IMR-90 (cell line): ENCODE data around the gene PARP12. TPM values are rescaled to one million over a fixed set of nuclear protein-coding genes. Genes with fewer than 3 reads are reported as not detected.

ENCODE experiments used
- ATAC-seq: fragments of 200-7000 bp; cut with Tn5 transposase; 2 replicates; pipeline ENCODE4 v1.9.1; 2020; ENCODE audit warnings: low read depth, mild to moderate bottlenecking, moderate library complexity
- BruUV-seq: library from RNA; stranded (reverse); fragments of 400-500 nt; replicated peaks from 2 replicates; lab custom pipeline; 2021; lab: Mats Ljungman, UMichigan
- CTCF ChIA-PET: fragments of 300-600 bp; formaldehyde crosslinking; extraction: SDS; loops from one replicate; lab custom pipeline; 2021; ENCODE audit warnings: antibody characterized with exemption; lab: Yijun Ruan, JAX
- POLR2A ChIA-PET: fragments of 300-600 bp; sonication (Branson Sonifier 250); formaldehyde crosslinking; loops from one replicate; lab custom pipeline; 2022; ENCODE audit warnings: antibody characterized with exemption; ENCODE audit not compliant: unreplicated experiment; lab: Charles Lee
- DNase-seq: peaks from one replicate; pipeline ENCODE4 v3.0.0; 2013
- H2AFZ ChIP-seq: replicated peaks from 2 replicates; pipeline ENCODE3; 2013; ENCODE audit warnings: low read length, mild to moderate bottlenecking; ENCODE audit not compliant: poor library complexity
- H2AK5ac ChIP-seq: 2 replicates; pipeline ENCODE4 v1.6.1; 2013; ENCODE audit warnings: low read depth, low read length, inconsistent platforms
- H2AK9ac ChIP-seq: replicated peaks from 2 replicates; pipeline ENCODE3; 2013; ENCODE audit warnings: mild to moderate bottlenecking, low read depth, low read length, moderate library complexity; ENCODE audit not compliant: poor library complexity
- H2BK120ac ChIP-seq: 2 replicates; pipeline ENCODE4 v1.6.1; 2013; ENCODE audit warnings: low read depth, low read length, inconsistent platforms
- H2BK15ac ChIP-seq: 3 replicates; pipeline ENCODE4 v1.6.1; 2013; ENCODE audit warnings: low read depth, low read length, inconsistent platforms
- H2BK20ac ChIP-seq: 2 replicates; pipeline ENCODE4 v1.6.1; 2013; ENCODE audit warnings: low read depth, mild to moderate bottlenecking, inconsistent platforms, low read length, moderate library complexity
- H2BK5ac ChIP-seq: 2 replicates; pipeline ENCODE4 v1.6.1; 2013; ENCODE audit warnings: mild to moderate bottlenecking, low read depth, low read length, inconsistent platforms; ENCODE audit not compliant: poor library complexity, severe bottlenecking
- H3K14ac ChIP-seq: replicated peaks from 2 replicates; pipeline ENCODE4 v1.6.1; 2013; ENCODE audit warnings: low read depth, low read length, inconsistent platforms
- H3K18ac ChIP-seq: 2 replicates; pipeline ENCODE4 v1.6.1; 2013; ENCODE audit warnings: low read depth, low read length, control low read depth
- H3K23ac ChIP-seq: 2 replicates; pipeline ENCODE4 v1.6.1; 2013; ENCODE audit warnings: low read depth, low read length, inconsistent platforms
- H3K27ac ChIP-seq: 2 replicates; pipeline ENCODE4 v1.5.1; 2013; ENCODE audit warnings: mild to moderate bottlenecking, control low read depth, low read length; ENCODE audit not compliant: insufficient read depth
- H3K27me3 ChIP-seq: 2 replicates; pipeline ENCODE4 v1.6.1; 2013; ENCODE audit warnings: low read length; ENCODE audit not compliant: control insufficient read depth, insufficient read depth
- H3K36me3 ChIP-seq: 2 replicates; pipeline ENCODE4 v1.6.1; 2013; ENCODE audit warnings: low read length, mixed read lengths; ENCODE audit not compliant: control insufficient read depth, insufficient read depth
- H3K4ac ChIP-seq: 2 replicates; pipeline ENCODE4 v1.6.1; 2013; ENCODE audit warnings: low read depth, low read length, inconsistent platforms
- H3K4me1 ChIP-seq: 2 replicates; pipeline ENCODE4 v1.6.1; 2013; ENCODE audit warnings: low read length, mixed read lengths; ENCODE audit not compliant: control insufficient read depth, insufficient read depth
- H3K4me2 ChIP-seq: 2 replicates; pipeline ENCODE4 v1.6.1; 2013; ENCODE audit warnings: low read depth, mild to moderate bottlenecking, control low read depth, low read length, moderate library complexity
- H3K4me3 ChIP-seq: 2 replicates; pipeline ENCODE4 v1.5.1; 2013; ENCODE audit warnings: low read depth, mild to moderate bottlenecking, control low read depth, low read length, moderate library complexity; ENCODE audit not compliant: insufficient read depth
- H3K56ac ChIP-seq: 2 replicates; pipeline ENCODE4 v1.6.1; 2013; ENCODE audit warnings: low read length, inconsistent platforms; ENCODE audit not compliant: insufficient read depth; ENCODE audit errors: extremely low read depth
- H3K79me1 ChIP-seq, 2 experiments: 2 replicates each; pipeline ENCODE4 v1.6.1; 2013; ENCODE audit warnings: low read length in 2 of 2, inconsistent platforms in 1 of 2, low read depth in 1 of 2
- H3K9ac ChIP-seq: 2 replicates; pipeline ENCODE4 v1.6.1; 2013; ENCODE audit warnings: low read depth, low read length, control low read depth
- H3K9me1 ChIP-seq: 2 replicates; pipeline ENCODE4 v1.6.1; 2013; ENCODE audit warnings: low read length, inconsistent platforms; ENCODE audit not compliant: insufficient read depth
- H3K9me3 ChIP-seq: 2 replicates; pipeline ENCODE4 v1.6.1; 2013; ENCODE audit warnings: low read length; ENCODE audit not compliant: control insufficient read depth, insufficient read depth
- H4K20me1 ChIP-seq: 2 replicates; pipeline ENCODE4 v1.6.1; 2013; ENCODE audit warnings: low read length, inconsistent platforms; ENCODE audit not compliant: insufficient read depth
- H4K5ac ChIP-seq: 2 replicates; pipeline ENCODE4 v1.6.1; 2013; ENCODE audit warnings: mild to moderate bottlenecking, low read depth, low read length, control low read depth
- H4K8ac ChIP-seq, 2 experiments: 2 replicates each; pipeline ENCODE4 v1.6.1; 2013; ENCODE audit warnings: low read depth in 2 of 2, low read length in 2 of 2, control low read depth in 1 of 2, inconsistent platforms in 1 of 2
- H4K91ac ChIP-seq: 2 replicates; pipeline ENCODE4 v1.6.1; 2013; ENCODE audit warnings: low read depth, low read length, inconsistent platforms; ENCODE audit not compliant: insufficient read depth
- BHLHE40 ChIP-seq: fragments of 150-350 bp; IDR thresholded peaks from 2 replicates; pipeline ENCODE4 v1.6.1; 2016; ENCODE audit warnings: mild to moderate bottlenecking, low read depth, low read length
- CEBPB ChIP-seq: IDR thresholded peaks from 2 replicates; pipeline ENCODE4 v1.6.1; 2012; ENCODE audit warnings: low read depth, low read length, improper control_type of control experiment
- CHD1 ChIP-seq: IDR thresholded peaks from 2 replicates; pipeline ENCODE4 v1.6.1; 2012; ENCODE audit warnings: low read depth, low read length, improper control_type of control experiment
- FOS ChIP-seq: fragments of 150-350 bp; IDR thresholded peaks from 2 replicates; pipeline ENCODE4 v1.6.1; 2016; ENCODE audit warnings: low read depth, low read length
- MAFK ChIP-seq: IDR thresholded peaks from 2 replicates; pipeline ENCODE4 v1.6.1; 2012; ENCODE audit warnings: low read depth, low read length, improper control_type of control experiment
- MAZ ChIP-seq: IDR thresholded peaks from 2 replicates; pipeline ENCODE4 v1.6.1; 2012; ENCODE audit warnings: low read depth, mild to moderate bottlenecking, low read length, improper control_type of control experiment, moderate library complexity, borderline replicate concordance
- MXI1 ChIP-seq: IDR thresholded peaks from 2 replicates; pipeline ENCODE4 v1.6.1; 2012; ENCODE audit warnings: low read depth, mild to moderate bottlenecking, low read length, moderate library complexity, borderline replicate concordance
- NFE2L2 ChIP-seq: fragments of 150-350 bp; IDR thresholded peaks from 2 replicates; pipeline ENCODE4 v1.6.1; 2016; ENCODE audit warnings: low read depth, mild to moderate bottlenecking, low read length
- POLR2A ChIP-seq: IDR thresholded peaks from 2 replicates; pipeline ENCODE4 v1.6.1; 2012; ENCODE audit warnings: mild to moderate bottlenecking, low read depth, low read length
- RAD21 ChIP-seq: IDR thresholded peaks from 2 replicates; pipeline ENCODE4 v1.6.1; 2012; ENCODE audit warnings: low read length, improper control_type of control experiment
- RCOR1 ChIP-seq: IDR thresholded peaks from 2 replicates; pipeline ENCODE4 v1.6.1; 2012; ENCODE audit warnings: mild to moderate bottlenecking, low read length, improper control_type of control experiment; ENCODE audit not compliant: insufficient replicate concordance
- RFX5 ChIP-seq: IDR thresholded peaks from 2 replicates; pipeline ENCODE4 v1.8.0; 2012; ENCODE audit warnings: low read depth, mild to moderate bottlenecking, low read length, moderate library complexity
- SMC3 ChIP-seq: fragments of 150-350 bp; IDR thresholded peaks from 2 replicates; pipeline ENCODE4 v1.6.1; 2016; ENCODE audit warnings: low read depth, mild to moderate bottlenecking, antibody characterized with exemption, low read length, moderate library complexity
- WGBS, 2 experiments: methylation state at CpG; one replicate each; pipeline versions ENCODE4 v1.1.5 to v1.1.7; 2013; ENCODE audit warnings: missing lambda C conversion rate in 2 of 2; ENCODE audit not compliant: insufficient read length in 1 of 2; ENCODE audit errors: extremely low coverage in 2 of 2; 5-methylcytosine and 5-hydroxymethylcytosine counted together
- dilution Hi-C: fragments of 300-500 bp; cut with HindIII; formaldehyde crosslinking; loops from one replicate; pipeline ENCODE4 v1.14.3; 2018; ENCODE audit warnings: low sequenced_read_pairs; ENCODE audit not compliant: unreplicated experiment
- in situ Hi-C: fragments of 300-500 bp; cut with MboI; formaldehyde crosslinking; loops from 3 replicates; pipeline ENCODE4 v1.14.3; 2019; ENCODE audit warnings: low sequenced_read_pairs, inconsistent platforms, mixed read lengths
- intact Hi-C: fragments of 100-400 bp; cut with micrococcal nuclease; formaldehyde crosslinking; loops from 2 replicates; pipeline ENCODE4 v1.10.0; 2022
- polyA plus RNA-seq, 3 experiments: library from polyadenylated mRNA; depleted of rRNA; stranded (reverse); fragments of >200 nt; gene quantifications; 2 replicates each; pipeline ENCODE4 v1.2.3, GENCODE V29; 2012; ENCODE audit warnings: low replicate concordance in 1 of 3
- total RNA-seq: library from RNA; depleted of rRNA; stranded (reverse); fragments of >200 nt; gene quantifications from 2 replicates; pipeline ENCODE4 v1.2.3, GENCODE V29; 2012
- TF ChIP-seq, protein P1 (sequence below): conservative IDR thresholded peaks from 2 replicates; pipeline ENCODE4 v1.5.1; 2012; ENCODE audit warnings: mild to moderate bottlenecking, low read depth, low read length, improper control_type of control experiment
- TF ChIP-seq, protein P2 (sequence below): fragments of 150-350 bp; IDR thresholded peaks from 2 replicates; pipeline ENCODE4 v1.6.1; 2016; ENCODE audit warnings: low read depth, mild to moderate bottlenecking, low read length, moderate library complexity, borderline replicate concordance
- TF ChIP-seq, protein P3 (sequence below): fragments of 150-350 bp; IDR thresholded peaks from 2 replicates; pipeline ENCODE4 v1.6.1; 2017; ENCODE audit warnings: mild to moderate bottlenecking, antibody characterized with exemption, low read length, low read depth

PARP12 gene
- total and polyA plus RNA-seq, 2 of the 4 experiments (the other 2 are of a cell fraction) = 7.2 to 11.3 TPM

DNA sequence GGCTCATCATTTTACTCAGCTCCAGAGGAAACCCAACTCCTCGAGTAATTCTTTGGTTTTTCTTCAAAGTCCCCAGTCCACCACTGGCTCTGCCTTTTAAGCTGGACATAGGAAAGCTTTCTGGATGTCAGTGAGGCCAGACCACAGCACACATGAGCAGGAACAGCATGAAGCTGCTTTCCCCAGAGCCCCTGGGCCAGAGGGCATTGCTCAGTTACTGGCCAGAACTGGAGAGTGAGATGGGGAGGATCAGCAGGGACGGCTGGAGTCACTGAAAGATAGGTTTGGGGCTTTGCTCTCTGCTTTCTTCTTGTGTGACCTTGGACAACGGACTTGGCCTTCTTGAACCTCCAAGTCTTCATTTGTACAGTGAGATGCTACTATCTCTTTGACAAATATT lies 43.1 kb downstream of the PARP12 start:
- Histone ChIP-seq H3K4me2 (no peak overlapping the region), H3K18ac (no peak overlapping the region), H2BK5ac (no peak overlapping the region), H3K79me1 (no peaks in the 10 kb centered on the region), H3K56ac (no peak overlapping the region), H3K4me1 (no peaks in the 10 kb centered on the region), H3K27ac (no peak overlapping the region), H2BK15ac (no peak overlapping the region), H3K27me3 (no peaks in the 10 kb centered on the region; the same call in 1 of the 2 replicates), H3K36me3 (peaks cover 4% of the 10 kb centered on the region; the same call in 1 of the 2 replicates), H3K4ac (no peak overlapping the region), H2AFZ (no peak overlapping the region), H4K8ac (no peak overlapping the region), H4K91ac (no peak overlapping the region), H2BK120ac (no peak overlapping the region), H4K5ac (no peak overlapping the region), H3K9ac (no peak overlapping the region), H3K9me1 (peaks cover 4% of the 10 kb centered on the region; the same call in 1 of the 2 replicates), H3K4me3 (no peak overlapping the region), H3K9me3 (no peaks in the 10 kb centered on the region), H3K14ac (no peak overlapping the region), H2BK20ac (no peak overlapping the region), H2AK9ac (no peak overlapping the region), H3K23ac (no peak overlapping the region), H4K20me1 (no peaks in the 10 kb centered on the region), H2AK5ac (no peak overlapping the region)
- 50% methylated on average over 1 of the region's 3 CpGs; no CpG with 5 or more reads in 1 of the 2 experiments for WGBS, 2 experiments
- no peak for DNase-seq
- ChIA-PET CTCF (interaction anchor here (0.6 to 1.2 kb wide), 2 partner anchors 11 to 88 kb away, joined by 3 to 4 read pairs; no protein-coding TSS in a partner anchor), POLR2A (no interaction called here)
- TF ChIP-seq, protein P1, sequence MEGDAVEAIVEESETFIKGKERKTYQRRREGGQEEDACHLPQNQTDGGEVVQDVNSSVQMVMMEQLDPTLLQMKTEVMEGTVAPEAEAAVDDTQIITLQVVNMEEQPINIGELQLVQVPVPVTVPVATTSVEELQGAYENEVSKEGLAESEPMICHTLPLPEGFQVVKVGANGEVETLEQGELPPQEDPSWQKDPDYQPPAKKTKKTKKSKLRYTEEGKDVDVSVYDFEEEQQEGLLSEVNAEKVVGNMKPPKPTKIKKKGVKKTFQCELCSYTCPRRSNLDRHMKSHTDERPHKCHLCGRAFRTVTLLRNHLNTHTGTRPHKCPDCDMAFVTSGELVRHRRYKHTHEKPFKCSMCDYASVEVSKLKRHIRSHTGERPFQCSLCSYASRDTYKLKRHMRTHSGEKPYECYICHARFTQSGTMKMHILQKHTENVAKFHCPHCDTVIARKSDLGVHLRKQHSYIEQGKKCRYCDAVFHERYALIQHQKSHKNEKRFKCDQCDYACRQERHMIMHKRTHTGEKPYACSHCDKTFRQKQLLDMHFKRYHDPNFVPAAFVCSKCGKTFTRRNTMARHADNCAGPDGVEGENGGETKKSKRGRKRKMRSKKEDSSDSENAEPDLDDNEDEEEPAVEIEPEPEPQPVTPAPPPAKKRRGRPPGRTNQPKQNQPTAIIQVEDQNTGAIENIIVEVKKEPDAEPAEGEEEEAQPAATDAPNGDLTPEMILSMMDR = no peak
- TF ChIP-seq RAD21 (no peak), SMC3 (no peak), RFX5 (no peak), CHD1 (no peak), RCOR1 (no peak), FOS (no peak), MAZ (no peak), MXI1 (no peak), BHLHE40 (no peak), MAFK (no peak), NFE2L2 (no peak), POLR2A (no peak), CEBPB (no peak)
- TF ChIP-seq, protein P2, sequence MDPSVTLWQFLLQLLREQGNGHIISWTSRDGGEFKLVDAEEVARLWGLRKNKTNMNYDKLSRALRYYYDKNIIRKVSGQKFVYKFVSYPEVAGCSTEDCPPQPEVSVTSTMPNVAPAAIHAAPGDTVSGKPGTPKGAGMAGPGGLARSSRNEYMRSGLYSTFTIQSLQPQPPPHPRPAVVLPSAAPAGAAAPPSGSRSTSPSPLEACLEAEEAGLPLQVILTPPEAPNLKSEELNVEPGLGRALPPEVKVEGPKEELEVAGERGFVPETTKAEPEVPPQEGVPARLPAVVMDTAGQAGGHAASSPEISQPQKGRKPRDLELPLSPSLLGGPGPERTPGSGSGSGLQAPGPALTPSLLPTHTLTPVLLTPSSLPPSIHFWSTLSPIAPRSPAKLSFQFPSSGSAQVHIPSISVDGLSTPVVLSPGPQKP = no peak
- TF ChIP-seq, protein P3, sequence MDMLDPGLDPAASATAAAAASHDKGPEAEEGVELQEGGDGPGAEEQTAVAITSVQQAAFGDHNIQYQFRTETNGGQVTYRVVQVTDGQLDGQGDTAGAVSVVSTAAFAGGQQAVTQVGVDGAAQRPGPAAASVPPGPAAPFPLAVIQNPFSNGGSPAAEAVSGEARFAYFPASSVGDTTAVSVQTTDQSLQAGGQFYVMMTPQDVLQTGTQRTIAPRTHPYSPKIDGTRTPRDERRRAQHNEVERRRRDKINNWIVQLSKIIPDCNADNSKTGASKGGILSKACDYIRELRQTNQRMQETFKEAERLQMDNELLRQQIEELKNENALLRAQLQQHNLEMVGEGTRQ = no peak
- intact Hi-C loops (no loop called here), in situ Hi-C loops (no loop called here), dilution Hi-C loops (no loop called here)
- ATAC-seq = no peak; the same call in none of the 2 replicates
- no TSS peak for BruUV-seq
